ENCODE data around the gene RAB39B. TPM values are rescaled to one million over a fixed set of nuclear protein-coding genes. Genes with fewer than 3 reads are reported as not detected.

Gene RAB39B, protein sequence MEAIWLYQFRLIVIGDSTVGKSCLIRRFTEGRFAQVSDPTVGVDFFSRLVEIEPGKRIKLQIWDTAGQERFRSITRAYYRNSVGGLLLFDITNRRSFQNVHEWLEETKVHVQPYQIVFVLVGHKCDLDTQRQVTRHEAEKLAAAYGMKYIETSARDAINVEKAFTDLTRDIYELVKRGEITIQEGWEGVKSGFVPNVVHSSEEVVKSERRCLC
- total RNA-seq (1 to 10 TPM; 5.6 to 5.7 TPM), total RNA-seq (14.4 to 70.7 (median 32.5) reads per million in 172 experiments)
- 11.3 TPM for polyA plus RNA-seq (2013, experiment 1 of 2)
- polyA plus RNA-seq (2013, experiment 2 of 2): 10.8 TPM

DNA sequence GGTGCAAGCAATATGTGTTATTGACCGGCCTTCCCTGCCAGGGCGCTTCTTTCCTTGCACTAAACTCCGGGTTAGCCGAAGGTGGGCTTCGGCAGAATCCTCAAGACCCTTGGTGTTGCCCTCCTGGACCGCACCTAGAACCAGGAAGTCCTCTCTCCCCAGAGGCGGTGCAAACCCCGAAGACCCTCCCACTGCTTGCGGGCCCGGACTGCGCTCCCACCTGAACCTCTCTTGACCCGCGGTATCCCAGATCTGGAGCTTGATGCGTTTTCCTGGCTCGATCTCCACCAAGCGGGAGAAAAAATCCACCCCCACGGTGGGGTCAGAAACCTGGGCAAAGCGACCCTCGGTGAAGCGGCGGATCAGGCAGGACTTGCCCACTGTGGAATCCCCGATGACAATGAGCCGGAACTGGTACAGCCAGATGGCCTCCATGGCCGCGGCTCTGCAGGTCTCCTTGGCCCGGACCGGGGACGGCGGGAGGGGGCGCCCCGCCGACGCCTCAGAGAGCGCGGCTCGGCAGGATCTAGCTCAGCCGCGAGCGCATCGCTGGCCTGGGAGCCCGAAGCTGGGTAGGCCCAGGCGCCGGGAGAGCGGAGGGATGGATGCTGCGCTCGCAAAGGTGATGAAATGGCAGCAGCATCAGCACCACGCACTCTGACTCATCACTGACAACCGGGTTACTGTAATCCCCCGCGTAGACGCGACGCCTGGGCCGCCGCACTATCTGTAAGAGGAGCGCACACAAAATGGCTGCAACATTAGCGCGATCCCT lies at the start of gene RAB39B:
TSS of gene RAB39B (minus strand) at position 638 of the 775 bp plus-strand sequence. CDS start at position 435, 203 bp downstream.
- peaks cover 37% of the 10 kb centered on the region for H3K4me1 Mint-ChIP-seq (ENCODE audit: low read depth)
- H3K4me1 ChIP-seq (ENCODE audit: insufficient read depth, low read length): peaks cover 5% of the 10 kb centered on the region
- H3K36me3 Mint-ChIP-seq (ENCODE audit: low read depth): peaks cover 16% of the 10 kb centered on the region
- H3K27me3 ChIP-seq (ENCODE audit: control insufficient read depth in 1 of 2, insufficient read depth in 2 of 2, low read length in 2 of 2): no peaks in the 10 kb centered on the region
- H3K9me3 ChIP-seq (ENCODE audit: control insufficient read depth in 1 of 2, insufficient read depth in 1 of 2, low read length in 2 of 2): no peaks in the 10 kb centered on the region
- TF ChIP-seq, protein P1, sequence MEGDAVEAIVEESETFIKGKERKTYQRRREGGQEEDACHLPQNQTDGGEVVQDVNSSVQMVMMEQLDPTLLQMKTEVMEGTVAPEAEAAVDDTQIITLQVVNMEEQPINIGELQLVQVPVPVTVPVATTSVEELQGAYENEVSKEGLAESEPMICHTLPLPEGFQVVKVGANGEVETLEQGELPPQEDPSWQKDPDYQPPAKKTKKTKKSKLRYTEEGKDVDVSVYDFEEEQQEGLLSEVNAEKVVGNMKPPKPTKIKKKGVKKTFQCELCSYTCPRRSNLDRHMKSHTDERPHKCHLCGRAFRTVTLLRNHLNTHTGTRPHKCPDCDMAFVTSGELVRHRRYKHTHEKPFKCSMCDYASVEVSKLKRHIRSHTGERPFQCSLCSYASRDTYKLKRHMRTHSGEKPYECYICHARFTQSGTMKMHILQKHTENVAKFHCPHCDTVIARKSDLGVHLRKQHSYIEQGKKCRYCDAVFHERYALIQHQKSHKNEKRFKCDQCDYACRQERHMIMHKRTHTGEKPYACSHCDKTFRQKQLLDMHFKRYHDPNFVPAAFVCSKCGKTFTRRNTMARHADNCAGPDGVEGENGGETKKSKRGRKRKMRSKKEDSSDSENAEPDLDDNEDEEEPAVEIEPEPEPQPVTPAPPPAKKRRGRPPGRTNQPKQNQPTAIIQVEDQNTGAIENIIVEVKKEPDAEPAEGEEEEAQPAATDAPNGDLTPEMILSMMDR (IDR thresholded peaks at IDR 0.05): no peak
- H3K4me3 ChIP-seq (ENCODE audit: low read length): peak within 1 kb of the TSS; percentile 72
- H3K27me3 Mint-ChIP-seq: no peaks in the 10 kb centered on the region
- CTCF ChIA-PET: interaction anchor here (2.1 kb wide), 1 partner anchor 48 kb away, joined by 6 read pairs; the partner anchor contains the start of gene VBP1
- intact Hi-C loops (cut with DNase I, micrococcal nuclease): loop anchor here (5.0 kb wide), 1 partner anchor 47 kb away; the partner anchor contains the start of gene VBP1 (in 2 of the 2)
- peak within 1 kb of the TSS; percentile 81 to 84 for H3K27ac ChIP-seq (ENCODE audit: low read depth in 1 of 2, low read length in 2 of 2)
- peak within 1 kb of the TSS; percentile 74 for H3K4me3 Mint-ChIP-seq
- POLR2A ChIA-PET: interaction anchor here (1.0 to 3.3 kb wide), 3 partner anchors 11 to 237 kb away, joined by 3 to 13 read pairs (median 4); partner anchors contain the start of genes FUNDC2 and VBP1
- H3K27ac Mint-ChIP-seq: peak within 1 kb of the TSS; percentile 77
- no peaks in the 10 kb centered on the region for H3K9me3 Mint-ChIP-seq
- H3K36me3 ChIP-seq (ENCODE audit: insufficient read depth, low read length): peaks cover 14% of the 10 kb centered on the region
- ATAC-seq (ENCODE audit: poor library complexity) (peak; percentile 88), DNase-seq (peak; percentile 43 to 87 (median 63))

DNA sequence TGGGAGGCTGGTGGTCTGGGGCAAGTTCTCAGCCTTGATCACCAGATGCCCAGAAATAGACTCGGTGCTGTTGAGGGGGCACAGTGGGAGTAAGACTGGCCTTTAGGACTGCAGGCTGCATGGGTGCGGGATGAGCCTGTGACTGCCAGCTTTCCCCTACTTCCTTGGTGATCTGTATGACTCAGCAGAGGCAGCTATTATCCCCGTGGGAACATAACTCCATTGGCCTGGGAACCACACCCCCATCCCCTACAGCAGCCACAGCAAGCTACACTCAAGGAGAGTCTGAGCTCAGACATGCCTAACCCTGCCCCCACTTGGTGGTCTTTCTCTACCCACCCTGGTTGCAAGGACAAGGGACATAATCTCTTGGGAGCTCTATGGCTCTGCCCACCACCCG lies 49.5 kb upstream of the RAB39B start:
- no peaks in the 10 kb centered on the region for H3K9me3 ChIP-seq (ENCODE audit: control insufficient read depth in 1 of 2, insufficient read depth in 1 of 2, low read length in 2 of 2)
- DNase-seq (no peak), ATAC-seq (ENCODE audit: poor library complexity) (no peak)
- H3K36me3 Mint-ChIP-seq (ENCODE audit: low read depth): no peaks in the 10 kb centered on the region
- TF ChIP-seq, protein P1 (IDR thresholded peaks at IDR 0.05): no peak
- H3K4me3 ChIP-seq (ENCODE audit: low read length): no peak overlapping the region
- intact Hi-C loops (cut with DNase I, micrococcal nuclease): no loop called here
- no peaks in the 10 kb centered on the region for H3K36me3 ChIP-seq (ENCODE audit: insufficient read depth, low read length)
- H3K27ac ChIP-seq (ENCODE audit: low read depth in 1 of 2, low read length in 2 of 2): no peak overlapping the region
- no peaks in the 10 kb centered on the region for H3K4me1 ChIP-seq (ENCODE audit: insufficient read depth, low read length)
- no peaks in the 10 kb centered on the region for H3K27me3 Mint-ChIP-seq
- H3K9me3 Mint-ChIP-seq: no peaks in the 10 kb centered on the region
- POLR2A ChIA-PET: no interaction called here
- no peak overlapping the region for H3K27ac Mint-ChIP-seq
- no peak overlapping the region for H3K4me3 Mint-ChIP-seq
- H3K4me1 Mint-ChIP-seq (ENCODE audit: low read depth): no peaks in the 10 kb centered on the region
- H3K27me3 ChIP-seq (ENCODE audit: control insufficient read depth in 1 of 2, insufficient read depth in 2 of 2, low read length in 2 of 2): no peaks in the 10 kb centered on the region
- CTCF ChIA-PET: no interaction called here

DNA sequence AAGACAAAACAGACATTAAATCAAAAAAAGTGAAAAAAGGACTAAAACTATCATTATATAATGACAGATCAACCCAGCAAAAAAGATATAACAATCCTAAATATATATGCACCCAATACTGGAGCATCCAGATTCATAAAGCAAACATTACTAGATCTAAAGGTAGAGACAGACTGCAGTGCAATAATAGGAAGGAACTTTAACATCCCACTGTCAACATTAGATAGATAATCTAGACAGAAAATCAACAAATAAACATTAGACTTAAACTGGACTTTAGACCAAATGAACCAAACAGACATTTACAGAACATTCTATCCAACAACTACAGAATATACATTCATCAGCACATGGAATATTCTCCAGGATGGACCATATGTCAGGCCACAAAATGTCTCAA lies 29.5 kb upstream of the RAB39B start:
- TF ChIP-seq, protein P1 (IDR thresholded peaks at IDR 0.05): no peak
- Histone ChIP-seq H3K27ac (ENCODE audit: low read depth in 1 of 2, low read length in 2 of 2) (no peak overlapping the region), H3K4me1 (ENCODE audit: insufficient read depth, low read length) (no peaks in the 10 kb centered on the region), H3K36me3 (ENCODE audit: insufficient read depth, low read length) (no peaks in the 10 kb centered on the region), H3K4me3 (ENCODE audit: low read length) (no peak overlapping the region), H3K27me3 (ENCODE audit: control insufficient read depth in 1 of 2, insufficient read depth in 2 of 2, low read length in 2 of 2) (no peaks in the 10 kb centered on the region), H3K9me3 (ENCODE audit: control insufficient read depth in 1 of 2, insufficient read depth in 1 of 2, low read length in 2 of 2) (no peaks in the 10 kb centered on the region)
- H3K27ac Mint-ChIP-seq: no peak overlapping the region
- no peak overlapping the region for H3K4me3 Mint-ChIP-seq
- H3K4me1 Mint-ChIP-seq (ENCODE audit: low read depth): no peaks in the 10 kb centered on the region
- intact Hi-C loops (cut with DNase I, micrococcal nuclease): no loop called here
- H3K9me3 Mint-ChIP-seq: no peaks in the 10 kb centered on the region
- ChIA-PET CTCF (no interaction called here), POLR2A (no interaction called here)
- no peaks in the 10 kb centered on the region for H3K27me3 Mint-ChIP-seq
- no peak for ATAC-seq (ENCODE audit: poor library complexity)
- no peak for DNase-seq
- H3K36me3 Mint-ChIP-seq (ENCODE audit: low read depth): no peaks in the 10 kb centered on the region
